ENCODE data around the gene LRCH1. TPM values are rescaled to one million over a fixed set of nuclear protein-coding genes. Genes with fewer than 3 reads are reported as not detected.

LRCH1 gene
- total and polyA plus RNA-seq, 2 experiments from 2014 or later: 3.9 to 9.2 TPM

- Histone ChIP-seq H4K20me1 (replicated peaks; ENCODE audit: insufficient read depth) (no peaks in the 10 kb centered on the region; the same call in 1 of the 2 replicates), H3K4me1 (ENCODE audit: insufficient read depth) (peaks cover 21% of the 10 kb centered on the region), H3K36me3 (ENCODE audit: insufficient read depth) (no peaks in the 10 kb centered on the region), H3K79me2 (replicated peaks; ENCODE audit: insufficient read depth) (no peaks in the 10 kb centered on the region), H2AFZ (no peak overlapping the region), H3F3A (replicated peaks; ENCODE audit: low read depth) (no peaks in the 10 kb centered on the region), H3K27me3 (ENCODE audit: insufficient read depth) (no peaks in the 10 kb centered on the region), H3K4me2 (no peak overlapping the region), H3K27ac (ENCODE audit: low read depth) (no peak overlapping the region), H3K9me2 (ENCODE audit: insufficient read depth) (no peaks in the 10 kb centered on the region), H3K4me3 (no peak overlapping the region)
- ATAC-seq (no peak), DNase-seq (ENCODE audit: low spot score) (no peak)
- Mint-ChIP-seq H3K36me3 (ENCODE audit: low read depth) (no peaks in the 10 kb centered on the region), H3K4me3 (no peak overlapping the region), H3K4me1 (peaks cover 28% of the 10 kb centered on the region), H3K9me3 (no peaks in the 10 kb centered on the region), H3K27ac (no peak overlapping the region), H3K27me3 (ENCODE audit: insufficient read depth, low read depth, poor library complexity) (peaks cover 2% of the 10 kb centered on the region)
- TF ChIP-seq ZNF462 (CRISPR knock-in tag; IDR thresholded peaks at IDR 0.05) (no peak), ZNF331 (CRISPR knock-in tag; IDR thresholded peaks at IDR 0.05; ENCODE audit: low read depth) (no peak), CTCF (conservative IDR thresholded peaks at IDR 0.05; ENCODE audit: low read depth in 2 of 2) (no peak), JUNB (IDR thresholded peaks at IDR 0.05; ENCODE audit: unreplicated experiment) (no peak), STAT1 (IDR thresholded peaks at IDR 0.05; ENCODE audit: unreplicated experiment) (no peak), ZNF114 (CRISPR knock-in tag; IDR thresholded peaks at IDR 0.05) (no peak), EZH2 (IDR thresholded peaks at IDR 0.05; ENCODE audit: low read depth, unreplicated experiment) (no peak), NANOG (IDR thresholded peaks at IDR 0.05; ENCODE audit: borderline replicate concordance) (no peak), ETS1 (IDR thresholded peaks at IDR 0.05) (no peak), EZH2phosphoT487 (IDR thresholded peaks at IDR 0.05; ENCODE audit: unreplicated experiment) (no peak), POLR2AphosphoS5 (IDR thresholded peaks at IDR 0.05; ENCODE audit: low read depth) (no peak), REST (IDR thresholded peaks at IDR 0.05; ENCODE audit: unreplicated experiment) (no peak), CREB1 (CRISPR knock-in tag; IDR thresholded peaks at IDR 0.05; ENCODE audit: low read depth) (no peak)
These were observed 129.0 kb downstream of the LRCH1 start for GRCh38 chr13:46682015-46682414.
